ENCODE results near the gene ADAMTS14. TPM values are rescaled to one million over a fixed set of nuclear protein-coding genes. Genes with fewer than 3 reads are reported as not detected.

Gene ADAMTS14
- total RNA-seq, 1 experiment from 2014 or later: 2.1 TPM

GRCh38 chr10:70692043-70692603, 19.8 kb downstream of the ADAMTS14 start:
- H3K27ac Mint-ChIP-seq: 0 out of 2 replicates have a peak overlapping the region, but pooled peaks have one; percentile 47
- H3K27me3 Mint-ChIP-seq (ENCODE audit: low read depth): no peaks in the 10 kb centered on the region
- peaks cover 15% of the 10 kb centered on the region for H3K4me1 Mint-ChIP-seq
- ChIA-PET POLR2A (no interaction called here), CTCF (interaction anchor here (0.5 kb wide), 1 partner anchor 240 kb away, joined by 3 read pairs; no protein-coding TSS in a partner anchor)
- H3K9me3 Mint-ChIP-seq: peaks cover 4% of the 10 kb centered on the region
- H3K36me3 Mint-ChIP-seq: peaks cover 5% of the 10 kb centered on the region; the same call in 1 of the 2 replicates
- no peak overlapping the region for H3K4me3 Mint-ChIP-seq
- DNase-seq (ENCODE audit: low spot score): no peak
- TF ChIP-seq ZNF423 (CRISPR knock-in tag; IDR thresholded peaks at IDR 0.05) (peak; percentile 78), ZSCAN18 (CRISPR knock-in tag; IDR thresholded peaks at IDR 0.05) (no peak), SMAD3 (CRISPR knock-in tag; IDR thresholded peaks at IDR 0.05; ENCODE audit: borderline replicate concordance) (no peak)
- ATAC-seq: no peak

DNA sequence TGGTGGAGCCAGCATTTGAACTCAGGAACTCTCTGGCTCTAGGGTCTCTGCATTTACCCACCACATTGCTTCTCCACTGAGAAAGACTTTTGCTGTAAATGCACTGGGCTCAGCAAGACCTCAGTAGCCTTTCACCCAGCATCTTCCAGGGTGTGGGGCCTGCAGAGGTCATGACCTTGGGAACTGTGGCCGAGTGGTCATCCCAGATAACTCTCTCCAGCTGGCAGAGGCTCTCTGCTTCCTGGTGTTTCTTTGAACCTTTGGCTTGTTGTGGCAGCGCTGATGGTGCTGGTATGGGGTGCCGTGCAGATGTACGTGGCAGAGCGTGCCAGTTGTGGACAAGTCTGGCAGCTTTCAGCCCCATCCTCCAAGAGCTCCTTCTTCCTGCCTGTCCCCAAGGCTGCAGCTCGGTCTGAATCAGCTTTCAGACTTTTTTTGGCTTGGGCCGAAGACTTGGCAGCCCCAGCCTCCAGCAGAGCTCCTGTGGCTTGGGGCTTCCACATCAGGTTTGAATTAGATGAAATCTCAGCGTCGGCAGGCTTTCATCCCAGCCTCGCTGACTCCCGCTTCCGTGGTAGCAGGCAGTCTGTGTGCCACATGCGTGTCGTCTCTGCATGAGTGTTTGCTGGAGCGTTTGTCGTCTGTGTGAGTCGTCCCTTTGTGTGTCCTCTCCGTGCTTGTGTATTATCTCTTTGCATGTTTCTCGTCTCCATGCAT, 21.5 kb downstream of the ADAMTS14 start:
- DNase-seq (ENCODE audit: low spot score): no peak
- ChIA-PET CTCF (no interaction called here), POLR2A (no interaction called here)
- Mint-ChIP-seq H3K4me3 (no peak overlapping the region), H3K9me3 (peaks cover 4% of the 10 kb centered on the region), H3K4me1 (peaks cover 15% of the 10 kb centered on the region), H3K36me3 (peaks cover 5% of the 10 kb centered on the region; the same call in 1 of the 2 replicates), H3K27ac (no peak overlapping the region), H3K27me3 (ENCODE audit: low read depth) (no peaks in the 10 kb centered on the region)
- ATAC-seq: no peak
- no peak for TF ChIP-seq ESRRA (CRISPR knock-in tag; IDR thresholded peaks at IDR 0.05; ENCODE audit: borderline replicate concordance)
- TF ChIP-seq ZNF423 (CRISPR knock-in tag; IDR thresholded peaks at IDR 0.05): no peak
- TF ChIP-seq, protein P1, sequence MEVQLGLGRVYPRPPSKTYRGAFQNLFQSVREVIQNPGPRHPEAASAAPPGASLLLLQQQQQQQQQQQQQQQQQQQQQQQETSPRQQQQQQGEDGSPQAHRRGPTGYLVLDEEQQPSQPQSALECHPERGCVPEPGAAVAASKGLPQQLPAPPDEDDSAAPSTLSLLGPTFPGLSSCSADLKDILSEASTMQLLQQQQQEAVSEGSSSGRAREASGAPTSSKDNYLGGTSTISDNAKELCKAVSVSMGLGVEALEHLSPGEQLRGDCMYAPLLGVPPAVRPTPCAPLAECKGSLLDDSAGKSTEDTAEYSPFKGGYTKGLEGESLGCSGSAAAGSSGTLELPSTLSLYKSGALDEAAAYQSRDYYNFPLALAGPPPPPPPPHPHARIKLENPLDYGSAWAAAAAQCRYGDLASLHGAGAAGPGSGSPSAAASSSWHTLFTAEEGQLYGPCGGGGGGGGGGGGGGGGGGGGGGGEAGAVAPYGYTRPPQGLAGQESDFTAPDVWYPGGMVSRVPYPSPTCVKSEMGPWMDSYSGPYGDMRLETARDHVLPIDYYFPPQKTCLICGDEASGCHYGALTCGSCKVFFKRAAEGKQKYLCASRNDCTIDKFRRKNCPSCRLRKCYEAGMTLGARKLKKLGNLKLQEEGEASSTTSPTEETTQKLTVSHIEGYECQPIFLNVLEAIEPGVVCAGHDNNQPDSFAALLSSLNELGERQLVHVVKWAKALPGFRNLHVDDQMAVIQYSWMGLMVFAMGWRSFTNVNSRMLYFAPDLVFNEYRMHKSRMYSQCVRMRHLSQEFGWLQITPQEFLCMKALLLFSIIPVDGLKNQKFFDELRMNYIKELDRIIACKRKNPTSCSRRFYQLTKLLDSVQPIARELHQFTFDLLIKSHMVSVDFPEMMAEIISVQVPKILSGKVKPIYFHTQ (CRISPR knock-in tag; IDR thresholded peaks at IDR 0.05): no peak
- no peak for TF ChIP-seq NFE2L1 (CRISPR knock-in tag; IDR thresholded peaks at IDR 0.05)
- TF ChIP-seq, protein P2, sequence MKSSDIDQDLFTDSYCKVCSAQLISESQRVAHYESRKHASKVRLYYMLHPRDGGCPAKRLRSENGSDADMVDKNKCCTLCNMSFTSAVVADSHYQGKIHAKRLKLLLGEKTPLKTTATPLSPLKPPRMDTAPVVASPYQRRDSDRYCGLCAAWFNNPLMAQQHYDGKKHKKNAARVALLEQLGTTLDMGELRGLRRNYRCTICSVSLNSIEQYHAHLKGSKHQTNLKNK (CRISPR knock-in tag; IDR thresholded peaks at IDR 0.05): no peak
- no peak for TF ChIP-seq NFATC4 (CRISPR knock-in tag; IDR thresholded peaks at IDR 0.05)
- no peak for TF ChIP-seq EMX1 (CRISPR knock-in tag; IDR thresholded peaks at IDR 0.05)
- no peak for TF ChIP-seq USF2 (CRISPR knock-in tag; IDR thresholded peaks at IDR 0.05)
- TF ChIP-seq ARID4B (CRISPR knock-in tag; IDR thresholded peaks at IDR 0.05; ENCODE audit: borderline replicate concordance): no peak
- no peak for TF ChIP-seq ZNF219 (CRISPR knock-in tag; IDR thresholded peaks at IDR 0.05; ENCODE audit: borderline replicate concordance)
- TF ChIP-seq, protein P3, sequence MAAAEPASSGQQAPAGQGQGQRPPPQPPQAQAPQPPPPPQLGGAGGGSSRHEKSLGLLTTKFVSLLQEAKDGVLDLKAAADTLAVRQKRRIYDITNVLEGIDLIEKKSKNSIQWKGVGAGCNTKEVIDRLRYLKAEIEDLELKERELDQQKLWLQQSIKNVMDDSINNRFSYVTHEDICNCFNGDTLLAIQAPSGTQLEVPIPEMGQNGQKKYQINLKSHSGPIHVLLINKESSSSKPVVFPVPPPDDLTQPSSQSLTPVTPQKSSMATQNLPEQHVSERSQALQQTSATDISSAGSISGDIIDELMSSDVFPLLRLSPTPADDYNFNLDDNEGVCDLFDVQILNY (CRISPR knock-in tag; IDR thresholded peaks at IDR 0.05): no peak
- no peak for TF ChIP-seq ATF2 (CRISPR knock-in tag; IDR thresholded peaks at IDR 0.05; ENCODE audit: borderline replicate concordance, low read depth)

All from WTC11 (cell line).